ENCODE data around the gene USP13. TPM values are rescaled to one million over a fixed set of nuclear protein-coding genes. Genes with fewer than 3 reads are reported as not detected.

USP13 gene
- total and polyA plus RNA-seq, 2 donors (not counting 3 experiments of a cell fraction or from before 2014, with no cell fraction given): 5.8 to 24.0 TPM

GRCh38 chr3:179671309-179671708 is 18.5 kb downstream of the USP13 start:
- H2AFZ ChIP-seq (ENCODE audit: low read depth, low read length): no peak overlapping the region
- intact Hi-C loops (cut with micrococcal nuclease): loop anchor here (1.0 to 5.0 kb wide), 4 partner anchors 18 to 931 kb away; partner anchors contain the start of genes MRPL47, NDUFB5, TTC14 and USP13
- H3K9ac ChIP-seq (replicated peaks; ENCODE audit: extremely low read depth, insufficient read depth, low read length): peak overlapping the region; percentile 93
- H3K27ac ChIP-seq (ENCODE audit: insufficient read depth, low read depth, low read length): peak overlapping the region; percentile 94
- BruUV-seq (replicated peaks): TSS peak; percentile 100
- no peaks in the 10 kb centered on the region for H3K9me3 ChIP-seq (replicated peaks; ENCODE audit: control insufficient read depth, insufficient read depth, low read length)
- peaks cover 64% of the 10 kb centered on the region for H3K79me2 ChIP-seq (ENCODE audit: control insufficient read depth, insufficient read depth, low read length)
- H3K27me3 ChIP-seq (ENCODE audit: control insufficient read depth in 2 of 2, insufficient read depth in 2 of 2, low read length in 2 of 2): no peaks in the 10 kb centered on the region
- no peaks in the 10 kb centered on the region for H3K9me1 ChIP-seq (replicated peaks; ENCODE audit: control insufficient read depth, extremely low read depth, insufficient read depth, low read length)
- ChIA-PET CTCF (interaction anchor here (0.9 to 2.4 kb wide), 8 partner anchors 9 to 211 kb away, joined by 3 to 15 read pairs (median 4); no protein-coding TSS in a partner anchor), POLR2A (interaction anchor here (1.1 kb wide), 1 partner anchor 18 kb away, joined by 5 read pairs; the partner anchor contains the start of gene USP13)
- FAIRE-seq (no peak), DNase-seq (ENCODE audit: low read depth, low spot score) (no peak)
- no peaks in the 10 kb centered on the region for H3K36me3 ChIP-seq (ENCODE audit: control insufficient read depth in 2 of 2, extremely low read depth in 1 of 2, insufficient read depth in 2 of 2, low read length in 2 of 2)
- peak overlapping the region; percentile 92 for H3K4me2 ChIP-seq (ENCODE audit: insufficient read depth, low read length)
- peaks cover 16% of the 10 kb centered on the region for H3K4me1 ChIP-seq (ENCODE audit: control insufficient read depth, extremely low read depth, insufficient read depth, low read length)
- dilution Hi-C loops (cut with MboI; ENCODE audit: extremely low pct_ligation_motif_present, low sequenced_read_pairs): no loop called here
- TF ChIP-seq MYC (IDR thresholded peaks at IDR 0.05; ENCODE audit: low read depth, low read length) (no peak), POLR2A (IDR thresholded peaks at IDR 0.05; ENCODE audit: low read depth, low read length) (no peak), MAX (IDR thresholded peaks at IDR 0.05; ENCODE audit: insufficient read depth, insufficient read length) (no peak), FOS (IDR thresholded peaks at IDR 0.05; ENCODE audit: borderline replicate concordance, insufficient read depth, low read length) (no peak), EZH2 (IDR thresholded peaks at IDR 0.05; ENCODE audit: borderline replicate concordance, low read depth, low read length, severe bottlenecking) (no peak), GATA2 (IDR thresholded peaks at IDR 0.05; ENCODE audit: insufficient read depth, insufficient read length, low read depth, low read length) (no peak), POLR2AphosphoS5 (IDR thresholded peaks at IDR 0.05; ENCODE audit: insufficient read depth, low read depth, low read length) (no peak), CTCF (IDR thresholded peaks at IDR 0.05; ENCODE audit: extremely low read depth in 1 of 2, insufficient read depth in 1 of 2, low read depth in 1 of 2, low read length in 2 of 2) (no peak), JUN (IDR thresholded peaks at IDR 0.05; ENCODE audit: borderline replicate concordance, insufficient read depth, insufficient read length, low read depth) (no peak)
- H3K4me3 ChIP-seq (replicated peaks in 1 of 3; ENCODE audit: insufficient read depth in 1 of 3, low read depth in 1 of 3, low read length in 3 of 3): peak overlapping the region in 1 of 3 experiments; percentile 37
- no peaks in the 10 kb centered on the region for H4K20me1 ChIP-seq (replicated peaks; ENCODE audit: control insufficient read depth, extremely low read depth, insufficient read depth, low read length)

Measured in endothelial cell of umbilical vein (primary cell).